ENCODE data around the gene HPSE2. TPM values are rescaled to one million over a fixed set of nuclear protein-coding genes. Genes with fewer than 3 reads are reported as not detected.

The HPSE2 gene
- polyA plus RNA-seq, 1 of the 3 experiments (the other 2 are of a cell fraction) = not detected

GRCh38 chr10:98525969-98526368 is 709.7 kb downstream of the HPSE2 start:
- 12% methylated on average over 3 of the region's 3 CpGs for WGBS (ENCODE audit: low lambda C conversion rate)
- no peaks in the 10 kb centered on the region for H4K20me1 ChIP-seq (ENCODE audit: insufficient read depth)
- no peaks in the 10 kb centered on the region for H3K9me3 ChIP-seq
- H3K4me2 ChIP-seq = no peak overlapping the region
- ChIA-PET CTCF (no interaction called here), POLR2A (no interaction called here)
- DNase-seq = no peak
- H3K4me1 ChIP-seq (ENCODE audit: control insufficient read depth in 1 of 2, insufficient read depth in 2 of 2, low read depth in 1 of 2, low read length in 1 of 2) = no peaks in the 10 kb centered on the region
- no peaks in the 10 kb centered on the region for H3K9me2 ChIP-seq
- TF ChIP-seq NRF1 (IDR thresholded peaks at IDR 0.05; ENCODE audit: low read depth, low read length) = no peak
- no peak for TF ChIP-seq TEAD4 (IDR thresholded peaks at IDR 0.05; ENCODE audit: borderline replicate concordance, insufficient read depth)
- no peak for TF ChIP-seq FOXJ3 (CRISPR knock-in tag; IDR thresholded peaks at IDR 0.05)
- TF ChIP-seq EP300 (IDR thresholded peaks at IDR 0.05; ENCODE audit: borderline replicate concordance in 1 of 2, low read depth in 1 of 2, low read length in 1 of 2) = no peak
- TF ChIP-seq TAF1 (IDR thresholded peaks at IDR 0.05; ENCODE audit: borderline replicate concordance, low read depth, low read length) = no peak
- no peaks in the 10 kb centered on the region for H3K27me3 ChIP-seq (ENCODE audit: insufficient read depth)
- no peak overlapping the region for H3K9ac ChIP-seq
- no peaks in the 10 kb centered on the region for H3F3A ChIP-seq (replicated peaks; ENCODE audit: insufficient read depth)
- no peak overlapping the region for H3K4me3 ChIP-seq (ENCODE audit: low read depth in 2 of 2, low read length in 1 of 2)
- no peaks in the 10 kb centered on the region for H3K79me2 ChIP-seq (ENCODE audit: insufficient read depth)
- H2AFZ ChIP-seq (ENCODE audit: low read depth) = no peak overlapping the region
- no peak overlapping the region for H3K27ac ChIP-seq (ENCODE audit: low read depth in 2 of 2, low read length in 1 of 2)
- no peaks in the 10 kb centered on the region for H3K36me3 ChIP-seq (replicated peaks in 1 of 2; ENCODE audit: control insufficient read depth in 1 of 2, insufficient read depth in 2 of 2, low read length in 1 of 2)

GRCh38 chr10:98524124-98524523 is 711.5 kb downstream of the HPSE2 start:
- no peak overlapping the region for H2AFZ ChIP-seq (ENCODE audit: low read depth)
- ChIA-PET CTCF (no interaction called here), POLR2A (no interaction called here)
- H3K27me3 ChIP-seq (ENCODE audit: insufficient read depth) = no peaks in the 10 kb centered on the region
- WGBS (ENCODE audit: low lambda C conversion rate) = 28% methylated on average over 8 of the region's 8 CpGs
- DNase-seq = no peak
- no peaks in the 10 kb centered on the region for H3K9me3 ChIP-seq
- H3K36me3 ChIP-seq (replicated peaks in 1 of 2; ENCODE audit: control insufficient read depth in 1 of 2, insufficient read depth in 2 of 2, low read length in 1 of 2) = no peaks in the 10 kb centered on the region
- H3K4me1 ChIP-seq (ENCODE audit: control insufficient read depth in 1 of 2, insufficient read depth in 2 of 2, low read depth in 1 of 2, low read length in 1 of 2) = no peaks in the 10 kb centered on the region
- no peaks in the 10 kb centered on the region for H4K20me1 ChIP-seq (ENCODE audit: insufficient read depth)
- H3F3A ChIP-seq (replicated peaks; ENCODE audit: insufficient read depth) = no peaks in the 10 kb centered on the region
- TF ChIP-seq USF2 (IDR thresholded peaks at IDR 0.05; ENCODE audit: borderline replicate concordance, low read depth, low read length) (no peak), EP300 (IDR thresholded peaks at IDR 0.05; ENCODE audit: borderline replicate concordance in 1 of 2, low read depth in 1 of 2, low read length in 1 of 2) (no peak), REST (IDR thresholded peaks at IDR 0.05; ENCODE audit: low read depth, low read length) (no peak), TEAD4 (IDR thresholded peaks at IDR 0.05; ENCODE audit: borderline replicate concordance, insufficient read depth) (no peak), GATA2 (CRISPR knock-in tag; IDR thresholded peaks at IDR 0.05) (no peak), CHD2 (IDR thresholded peaks at IDR 0.05; ENCODE audit: low read length, partially characterized antibody) (no peak), NFIC (IDR thresholded peaks at IDR 0.05; ENCODE audit: borderline replicate concordance) (no peak), CTCF (IDR thresholded peaks at IDR 0.05) (no peak), SMC3 (IDR thresholded peaks at IDR 0.05; ENCODE audit: low read depth, low read length) (no peak)
- no peak overlapping the region for H3K4me3 ChIP-seq (ENCODE audit: low read depth in 2 of 2, low read length in 1 of 2)
- H3K9me2 ChIP-seq = no peaks in the 10 kb centered on the region
- H3K9ac ChIP-seq = no peak overlapping the region
- H3K4me2 ChIP-seq = no peak overlapping the region
- no peaks in the 10 kb centered on the region for H3K79me2 ChIP-seq (ENCODE audit: insufficient read depth)
- H3K27ac ChIP-seq (ENCODE audit: low read depth in 2 of 2, low read length in 1 of 2) = no peak overlapping the region

Data from SK-N-SH (cell line).